SK-N-MC (cell line): Measurements from ENCODE around the gene TICAM1.

Experiments used
- EZH2 ChIP-seq: fragments of 200-600 bp; sonication (generic); IDR thresholded peaks from one replicate; pipeline ENCODE4 v1.6.1; 2017; ENCODE audit warnings: antibody characterized with exemption
- POLR2AphosphoS5 ChIP-seq: IDR thresholded peaks from 2 replicates; pipeline ENCODE4 v1.6.1; 2012; ENCODE audit warnings: mild to moderate bottlenecking, low read depth, low read length, borderline replicate concordance

DNA sequence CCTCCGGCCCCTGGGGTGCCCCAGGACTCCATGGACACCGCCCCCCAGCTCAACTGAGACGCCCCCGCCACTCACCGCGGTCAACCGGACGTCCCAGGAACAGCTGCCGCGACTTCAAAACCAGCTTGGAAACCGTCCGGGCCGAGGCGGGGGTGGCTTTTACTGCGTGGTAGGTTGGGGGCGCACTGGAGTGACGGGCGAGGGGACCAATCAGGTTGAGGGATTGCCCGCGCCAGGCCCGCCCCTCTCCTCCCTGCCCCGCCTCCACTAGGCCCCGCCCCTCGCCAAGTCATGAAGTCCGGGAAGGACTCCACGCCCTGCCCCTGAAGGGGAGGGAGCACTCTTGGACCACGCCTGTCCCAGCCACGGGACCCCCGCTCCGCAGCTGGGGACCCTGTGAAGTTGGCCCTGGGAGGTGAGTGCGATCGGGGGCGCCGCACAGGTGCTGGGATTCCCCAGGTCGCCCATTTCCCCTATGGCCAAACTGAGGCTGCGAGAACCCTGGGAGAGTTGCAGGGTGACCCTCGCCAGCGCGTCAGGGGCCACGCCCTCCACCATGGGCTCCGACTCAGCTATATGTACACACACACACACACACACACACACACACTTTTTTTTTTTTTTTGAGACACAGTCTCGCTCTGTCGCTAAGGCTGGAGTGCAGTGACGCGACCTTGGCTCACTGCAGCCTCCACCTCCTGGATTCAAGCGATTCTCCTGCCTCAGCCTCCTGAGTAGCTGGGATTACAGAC is 36.2 kb upstream of the TICAM1 start, which contains the start of gene PLIN3:
- no peak for TF ChIP-seq EZH2
- TF ChIP-seq POLR2AphosphoS5, result peak; percentile 51; the same call in 1 of the 2 replicates
